HepG2 (cell line): ENCODE data around the gene TMEM129. TPM values are rescaled to one million over a fixed set of nuclear protein-coding genes. Genes with fewer than 3 reads are reported as not detected.
A peak's percentile ranks its signal among the peaks of the same experiment; 100 is the strongest.

ENCODE experiments used
- AKNA ChIP-seq: sonication (generic); formaldehyde crosslinking; IDR thresholded peaks from 2 replicates; pipeline ENCODE4 v1.4.0; 2020; ENCODE audit warnings: missing genetic modification reagents, borderline replicate concordance
- ELF4 ChIP-seq: sonication (generic); formaldehyde crosslinking; IDR thresholded peaks from 2 replicates; pipeline ENCODE4 v1.5.0; 2020; ENCODE audit warnings: missing genetic modification reagents, mild to moderate bottlenecking, moderate library complexity, borderline replicate concordance
- EP300 ChIP-seq, 3 experiments: sonication (generic) in 1 of 3; formaldehyde crosslinking in 1 of 3; IDR thresholded peaks; 2 replicates each; pipeline versions ENCODE4 v1.5.1 to v1.6.1; 2011 to 2020; ENCODE audit warnings: low read depth in 2 of 3, low read length in 2 of 3, borderline replicate concordance in 1 of 3, improper control_type of control experiment in 1 of 3, mild to moderate bottlenecking in 1 of 3, missing genetic modification reagents in 1 of 3, moderate library complexity in 1 of 3
- FOSL2 ChIP-seq: sonication (generic); formaldehyde crosslinking; IDR thresholded peaks from 2 replicates; pipeline ENCODE4 v1.4.0; 2020; ENCODE audit warnings: missing genetic modification reagents
- HNRNPL ChIP-seq: fragments of 200-400 bp; formaldehyde crosslinking; IDR thresholded peaks from 2 replicates; pipeline ENCODE4 v1.6.1; 2017; ENCODE audit warnings: mild to moderate bottlenecking, low read depth, low read length
- HOXA3 ChIP-seq: sonication (generic); formaldehyde crosslinking; IDR thresholded peaks from 2 replicates; pipeline ENCODE4 v1.5.0; 2020; ENCODE audit warnings: missing genetic modification reagents
- KLF11 ChIP-seq: IDR thresholded peaks from 2 replicates; pipeline ENCODE4 v1.6.1; 2016; ENCODE audit warnings: missing compliant biosample characterization
- MED1 ChIP-seq: sonication (generic); formaldehyde crosslinking; IDR thresholded peaks from 2 replicates; pipeline ENCODE4 v1.4.0; 2020; ENCODE audit warnings: missing genetic modification reagents
- MEF2D ChIP-seq: sonication (generic); formaldehyde crosslinking; IDR thresholded peaks from 2 replicates; pipeline ENCODE4 v1.5.1; 2020; ENCODE audit warnings: mild to moderate bottlenecking, missing genetic modification reagents
- MEIS2 ChIP-seq: sonication (generic); formaldehyde crosslinking; IDR thresholded peaks from 2 replicates; pipeline ENCODE4 v1.9.0; 2021; ENCODE audit warnings: mild to moderate bottlenecking, missing genetic modification reagents
- PAX8 ChIP-seq: sonication (generic); formaldehyde crosslinking; IDR thresholded peaks from 2 replicates; pipeline ENCODE4 v1.8.0; 2022; ENCODE audit warnings: mild to moderate bottlenecking, missing genetic modification reagents, borderline replicate concordance
- SNAPC2 ChIP-seq: sonication (generic); formaldehyde crosslinking; IDR thresholded peaks from 2 replicates; pipeline ENCODE4 v1.8.1; 2022; ENCODE audit warnings: mild to moderate bottlenecking, missing genetic modification reagents
- SNAPC4 ChIP-seq: sonication (generic); formaldehyde crosslinking; IDR thresholded peaks from 2 replicates; pipeline ENCODE4 v1.4.0; 2020; ENCODE audit warnings: mild to moderate bottlenecking, missing genetic modification reagents
- ZNF205 ChIP-seq: IDR thresholded peaks from 2 replicates; pipeline ENCODE4 v1.6.1; 2018; ENCODE audit warnings: missing biosample characterization, missing genetic modification reagents
- ZNF878 ChIP-seq: sonication (generic); formaldehyde crosslinking; IDR thresholded peaks from 2 replicates; pipeline ENCODE4 v1.8.1; 2023; ENCODE audit warnings: mild to moderate bottlenecking, missing genetic modification reagents, moderate library complexity
- polyA plus RNA-seq, 8 experiments: library from polyadenylated mRNA; depleted of rRNA in 3 of 8; stranded (reverse) in 7 of 8; unstranded in 1 of 8; fragments of >200 nt; fragmentation: Illumina TruSeq in 4 of 8; extraction: Trizol in 4 of 8; gene quantifications; 2 replicates each; pipeline versions ENCODE4 v1.2.1 to v1.2.3, GENCODE V29; 2011 to 2016; ENCODE audit warnings: low read depth in 4 of 8, missing spikeins in 1 of 8, mixed read lengths in 1 of 8; ENCODE audit not compliant: insufficient read depth in 1 of 8
- total RNA-seq, 5 experiments: library from RNA; depleted of rRNA; stranded (reverse); fragments of >200 nt; fragmentation: Illumina TruSeq; extraction: Trizol; gene quantifications; 2 replicates each; pipeline ENCODE4 v1.2.3, GENCODE V29; 2016; ENCODE audit warnings: low read depth in 1 of 5
- TF ChIP-seq, protein P1 (sequence below): sonication (generic); formaldehyde crosslinking; IDR thresholded peaks from 2 replicates; pipeline ENCODE4 v1.5.0; 2020; ENCODE audit warnings: mild to moderate bottlenecking, missing genetic modification reagents

TMEM129 gene
- total and polyA plus RNA-seq, 2 of the 13 experiments (the other 11 are each of a cell fraction or from before 2014, with no cell fraction given), result 19.0 to 25.8 TPM

DNA sequence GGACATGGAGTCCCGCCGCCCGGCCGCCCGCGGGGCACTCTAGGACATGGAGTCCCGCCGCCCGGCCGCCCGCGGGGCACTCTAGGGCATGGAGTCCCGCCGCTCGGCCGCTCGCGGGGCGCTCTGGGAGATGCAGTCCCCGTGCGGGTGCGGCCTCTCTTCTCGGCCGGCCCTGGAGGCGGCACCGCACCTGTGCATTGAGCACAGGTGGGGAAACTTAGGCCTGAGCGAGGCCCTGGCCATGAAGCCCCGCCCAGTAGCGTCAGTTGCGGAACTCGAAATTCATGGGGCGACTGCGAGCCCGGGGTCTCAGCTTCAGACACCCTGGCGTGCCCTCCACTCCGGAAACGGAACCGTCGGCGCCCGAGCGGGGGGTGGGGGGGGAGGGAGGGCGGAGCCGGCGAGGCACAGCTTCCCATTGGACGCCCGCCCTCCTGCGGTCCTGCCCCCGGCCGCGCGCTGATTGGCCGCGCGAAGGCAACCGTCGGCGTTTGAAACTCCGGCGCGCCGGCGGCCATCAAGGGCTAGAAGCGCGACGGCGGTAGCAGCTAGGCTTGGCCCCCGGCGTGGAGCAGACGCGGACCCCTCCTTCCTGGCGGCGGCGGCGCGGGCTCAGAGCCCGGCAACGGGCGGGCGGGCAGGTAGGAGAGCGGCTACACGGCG, at the start of gene TMEM129, which contains the start of gene TACC3 (continued):
- TF ChIP-seq SNAPC2 (0 out of 2 replicates have a peak, but pooled peaks have one; percentile 8), SNAPC4 (no peak), PAX8 (no peak), ELF4 (CRISPR knock-in tag) (no peak), ZNF878 (CRISPR knock-in tag) (no peak), KLF11 (0 out of 2 replicates have a peak, but pooled peaks have one; percentile 35), ZNF205 (CRISPR knock-in tag) (peak; percentile 44; the same call in 1 of the 2 replicates), HOXA3 (CRISPR knock-in tag) (peak; percentile 74), MEIS2 (CRISPR knock-in tag) (no peak), EP300 (IDR thresholded peaks at IDR 0.05; ENCODE audit: low read depth in 2 of 2, low read length in 2 of 2) (0 out of 4 replicates have a peak, but pooled peaks have one; percentile 9 to 61), EP300 (CRISPR knock-in tag; IDR thresholded peaks at IDR 0.05; ENCODE audit: borderline replicate concordance) (no peak), MEF2D (no peak), FOSL2 (CRISPR knock-in tag) (no peak), HNRNPL (0 out of 2 replicates have a peak, but pooled peaks have one; percentile 42), MED1 (CRISPR knock-in tag) (peak; percentile 37; the same call in 1 of the 2 replicates), AKNA (CRISPR knock-in tag) (no peak)
- TF ChIP-seq, protein P1, sequence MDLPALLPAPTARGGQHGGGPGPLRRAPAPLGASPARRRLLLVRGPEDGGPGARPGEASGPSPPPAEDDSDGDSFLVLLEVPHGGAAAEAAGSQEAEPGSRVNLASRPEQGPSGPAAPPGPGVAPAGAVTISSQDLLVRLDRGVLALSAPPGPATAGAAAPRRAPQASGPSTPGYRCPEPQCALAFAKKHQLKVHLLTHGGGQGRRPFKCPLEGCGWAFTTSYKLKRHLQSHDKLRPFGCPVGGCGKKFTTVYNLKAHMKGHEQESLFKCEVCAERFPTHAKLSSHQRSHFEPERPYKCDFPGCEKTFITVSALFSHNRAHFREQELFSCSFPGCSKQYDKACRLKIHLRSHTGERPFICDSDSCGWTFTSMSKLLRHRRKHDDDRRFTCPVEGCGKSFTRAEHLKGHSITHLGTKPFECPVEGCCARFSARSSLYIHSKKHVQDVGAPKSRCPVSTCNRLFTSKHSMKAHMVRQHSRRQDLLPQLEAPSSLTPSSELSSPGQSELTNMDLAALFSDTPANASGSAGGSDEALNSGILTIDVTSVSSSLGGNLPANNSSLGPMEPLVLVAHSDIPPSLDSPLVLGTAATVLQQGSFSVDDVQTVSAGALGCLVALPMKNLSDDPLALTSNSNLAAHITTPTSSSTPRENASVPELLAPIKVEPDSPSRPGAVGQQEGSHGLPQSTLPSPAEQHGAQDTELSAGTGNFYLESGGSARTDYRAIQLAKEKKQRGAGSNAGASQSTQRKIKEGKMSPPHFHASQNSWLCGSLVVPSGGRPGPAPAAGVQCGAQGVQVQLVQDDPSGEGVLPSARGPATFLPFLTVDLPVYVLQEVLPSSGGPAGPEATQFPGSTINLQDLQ (CRISPR knock-in tag), result no peak
